Heart right ventricle (tissue), 16 donors: ENCODE data around the gene TAS2R5. TPM values are rescaled to one million over a fixed set of nuclear protein-coding genes. Genes with fewer than 3 reads are reported as not detected.

Source experiments
- ATAC-seq, 8 donors: fragments of 200-7000 bp; cut with Tn5 transposase; one replicate each; pipeline ENCODE4 v1.9.1; 2020; ENCODE audit warnings: mild to moderate bottlenecking in 8 of 8, moderate library complexity in 8 of 8, moderate number of reproducible peaks in 1 of 8
- DNase-seq, 2 donors: peaks; one replicate each; pipeline ENCODE4 v3.0.0-alpha.2; 2020
- H3K27ac ChIP-seq, 10 donors: fragments of 200-600 bp; sonication (generic) in 2 of 10; one replicate each; pipeline versions ENCODE4 v1.5.0 to v1.8.0; 2020 to 2022; ENCODE audit warnings: mild to moderate bottlenecking in 3 of 10
- H3K27me3 ChIP-seq, 7 donors: fragments of 200-600 bp; one replicate each; pipeline ENCODE4 v1.8.0; 2021 to 2022; ENCODE audit warnings: mild to moderate bottlenecking in 2 of 7
- H3K36me3 ChIP-seq, 9 donors: fragments of 200-600 bp; sonication (generic) in 1 of 9; one replicate each; pipeline versions ENCODE4 v1.5.0 to v1.8.0; 2020 to 2022; ENCODE audit warnings: mild to moderate bottlenecking in 2 of 9
- H3K4me1 ChIP-seq, 9 donors: fragments of 200-600 bp; sonication (generic) in 1 of 9; one replicate each; pipeline versions ENCODE4 v1.5.0 to v1.8.0; 2020 to 2022; ENCODE audit warnings: mild to moderate bottlenecking in 4 of 9
- H3K4me3 ChIP-seq, 10 donors: fragments of 200-600 bp; sonication (generic) in 2 of 10; one replicate each; pipeline versions ENCODE4 v1.5.0 to v1.8.0; 2020 to 2022; ENCODE audit warnings: mild to moderate bottlenecking in 7 of 10, moderate library complexity in 2 of 10
- H3K9me3 ChIP-seq, 11 donors: fragments of 200-600 bp in 10 of 11; sonication (generic) in 2 of 11; one replicate each; pipeline versions ENCODE4 v1.5.0 to v1.8.0; 2013 to 2022; ENCODE audit warnings: mild to moderate bottlenecking in 2 of 11, control low read depth in 1 of 11, moderate library complexity in 1 of 11
- WGBS, 2 donors: extraction: QIAGEN DNeasy Blood & Tissue Kit; methylation state at CpG; one replicate each; pipeline ENCODE4 v1.1.7; 2013; ENCODE audit warnings: inconsistent platforms in 1 of 2; 5-methylcytosine and 5-hydroxymethylcytosine counted together
- intact Hi-C, 10 donors: fragments of 100-400 bp; cut with DNase I; formaldehyde crosslinking; loops; one replicate each; pipeline versions ENCODE4 v1.11.1 to v1.14.2; 2022
- polyA plus RNA-seq, 2 donors: library from polyadenylated mRNA; stranded (reverse); fragments of 200-250 nt; gene quantifications; one replicate each; pipeline ENCODE4 v1.2.3, GENCODE V29; 2013
- total RNA-seq, 10 donors: library from RNA; stranded (reverse); fragmentation: NEBNext Ultra II Directional in 3 of 10; extraction: Animal tissue kit (Norgen Biotek cat#: 25700) in 3 of 10; gene quantifications; one replicate each; pipeline versions ENCODE4 v1.2.1 to v1.2.4, GENCODE V29; 2021 to 2023
- TF ChIP-seq, protein P1 (sequence below), 9 donors: fragments of 200-600 bp; sonication (generic) in 2 of 9; IDR thresholded peaks; one replicate each; pipeline versions ENCODE4 v1.5.0 to v1.8.0; 2021 to 2022; ENCODE audit warnings: antibody characterized with exemption in 9 of 9, mild to moderate bottlenecking in 5 of 9, moderate library complexity in 1 of 9
- donor health status: Arrhythmogenic right ventricular cardiomyopathy.
- donor health status: ischemic (EF 13 %, LVEDD 7.1; RV severe dilation, severe dysfunction).
- donor health status: healthy with polysubstance abuse.
- donor health status: DM: no; HTN: yes; CAD: no.
- donor health status: DM: no; HTN: no; CAD: no.
- donor health status: ischemic (EF 25% LVEDD 6.9; RV normal size, moderate dysfunction).
- donor health status: ischemic (EF 25% LVEDD 5.7; RV mildly dilated, moderate dysfunction).
- donor health status: healthy.
- donor health status: DM: yes; HTN: yes; CAD: no.
- donor health status: Ischemic cardiomyopathy.
- donor health status: ischemic (EF 35%, LVEDD 5.7; RV mildly dilated, moderate dysfunction).
- donor health status: nonischemic (EF 11% LVEDD 7.7; RV severe dilation, severe dysfunction).
- donor health status: DM: yes; HTN: yes; CAD: no.
- donor health status: PGD.
- donor health status: ischemic (EF 29% LVEDD 5.4; RV normal size, mild dysfunction).
- donor health status: nonischemic (EF 23%, LVEDD 6.1; RV moderate dilation, normal function).

The TAS2R5 gene
- total and polyA plus RNA-seq, 12 donors = 0.22 to 0.59 (median 0.31) TPM; not detected in 6

DNA sequence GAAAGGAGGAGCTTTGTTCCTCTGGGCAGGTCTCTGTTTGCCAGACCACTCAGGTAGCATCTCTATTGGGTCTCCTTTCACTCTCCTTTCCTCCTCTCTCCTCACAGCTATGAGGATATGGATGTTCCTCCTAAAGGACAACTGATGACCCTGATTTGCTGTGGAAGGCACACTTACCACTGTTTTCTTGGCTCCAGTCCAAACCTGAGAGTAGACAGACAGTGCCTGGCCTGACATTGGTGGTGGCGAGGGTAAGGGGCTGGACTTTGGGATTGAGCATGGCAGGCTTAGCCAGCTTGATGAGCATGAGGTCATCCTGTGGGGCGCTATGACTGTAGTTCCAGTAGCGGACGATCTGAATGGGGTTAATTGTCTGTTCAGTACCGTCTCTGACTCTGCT, 47.7 kb downstream of the TAS2R5 start:
- WGBS, 2 donors = 88 to 89% methylated on average over 5 of the region's 5 CpGs

GRCh38 chr7:141838581-141838980, 48.6 kb downstream of the TAS2R5 start:
- Histone ChIP-seq H3K4me1 (no peaks in the 10 kb centered on the region), H3K36me3 (no peaks in the 10 kb centered on the region), H3K27ac (no peak overlapping the region), H3K27me3 (no peaks in the 10 kb centered on the region), H3K9me3 (no peaks in the 10 kb centered on the region), H3K4me3 (no peak overlapping the region)
- intact Hi-C loops = no loop called here
- TF ChIP-seq, protein P1, sequence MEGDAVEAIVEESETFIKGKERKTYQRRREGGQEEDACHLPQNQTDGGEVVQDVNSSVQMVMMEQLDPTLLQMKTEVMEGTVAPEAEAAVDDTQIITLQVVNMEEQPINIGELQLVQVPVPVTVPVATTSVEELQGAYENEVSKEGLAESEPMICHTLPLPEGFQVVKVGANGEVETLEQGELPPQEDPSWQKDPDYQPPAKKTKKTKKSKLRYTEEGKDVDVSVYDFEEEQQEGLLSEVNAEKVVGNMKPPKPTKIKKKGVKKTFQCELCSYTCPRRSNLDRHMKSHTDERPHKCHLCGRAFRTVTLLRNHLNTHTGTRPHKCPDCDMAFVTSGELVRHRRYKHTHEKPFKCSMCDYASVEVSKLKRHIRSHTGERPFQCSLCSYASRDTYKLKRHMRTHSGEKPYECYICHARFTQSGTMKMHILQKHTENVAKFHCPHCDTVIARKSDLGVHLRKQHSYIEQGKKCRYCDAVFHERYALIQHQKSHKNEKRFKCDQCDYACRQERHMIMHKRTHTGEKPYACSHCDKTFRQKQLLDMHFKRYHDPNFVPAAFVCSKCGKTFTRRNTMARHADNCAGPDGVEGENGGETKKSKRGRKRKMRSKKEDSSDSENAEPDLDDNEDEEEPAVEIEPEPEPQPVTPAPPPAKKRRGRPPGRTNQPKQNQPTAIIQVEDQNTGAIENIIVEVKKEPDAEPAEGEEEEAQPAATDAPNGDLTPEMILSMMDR (IDR thresholded peaks at IDR 0.05) = no peak
- DNase-seq = no peak
- WGBS, 2 donors = 52 to 56% methylated on average over 1 of the region's 1 CpG
- no peak for ATAC-seq

More for the DNA sequence above, 47.7 kb downstream of the TAS2R5 start:
- intact Hi-C loops = no loop called here
- Histone ChIP-seq H3K4me1 (no peaks in the 10 kb centered on the region), H3K27ac (no peak overlapping the region), H3K27me3 (no peaks in the 10 kb centered on the region), H3K9me3 (no peaks in the 10 kb centered on the region), H3K4me3 (no peak overlapping the region), H3K36me3 (no peaks in the 10 kb centered on the region)
- ATAC-seq (no peak), DNase-seq (no peak)
- TF ChIP-seq, protein P1 (IDR thresholded peaks at IDR 0.05) = no peak

- no peak for ATAC-seq
Measured at GRCh38 chr7:141839256-141839655, 49.2 kb downstream of the TAS2R5 start.

GRCh38 chr7:141840708-141841107, 50.7 kb downstream of the TAS2R5 start:
- Histone ChIP-seq H3K27ac (no peak overlapping the region), H3K4me3 (no peak overlapping the region), H3K4me1 (no peaks in the 10 kb centered on the region), H3K36me3 (no peaks in the 10 kb centered on the region), H3K27me3 (no peaks in the 10 kb centered on the region), H3K9me3 (no peaks in the 10 kb centered on the region)
- intact Hi-C loops = no loop called here
- TF ChIP-seq, protein P1 (IDR thresholded peaks at IDR 0.05) = no peak
- 88 to 89% methylated on average over 5 of the region's 5 CpGs for WGBS, 2 donors
- no peak for DNase-seq
- no peak for ATAC-seq

More at GRCh38 chr7:141839256-141839655, 49.2 kb downstream of the TAS2R5 start:
- no peaks in the 10 kb centered on the region for H3K27me3 ChIP-seq
- intact Hi-C loops = no loop called here
- H3K9me3 ChIP-seq = no peaks in the 10 kb centered on the region
- H3K36me3 ChIP-seq = no peaks in the 10 kb centered on the region
- H3K27ac ChIP-seq = no peak overlapping the region
- H3K4me3 ChIP-seq = no peak overlapping the region
- TF ChIP-seq, protein P1 (IDR thresholded peaks at IDR 0.05) = no peak
- H3K4me1 ChIP-seq = no peaks in the 10 kb centered on the region
- no peak for DNase-seq
- 75 to 79% methylated on average over 4 of the region's 4 CpGs for WGBS, 2 donors

Other genes with a start within 250 kb of the TAS2R5 start
- 10 to 100 TPM; 27.1 to 45.1 (median 39.7) TPM for gene AGK, start 238.8 kb upstream of the TAS2R5 start, total RNA-seq
- 10 to 100 TPM; 17.7 to 22.0 TPM for gene AGK, start 238.8 kb upstream of the TAS2R5 start, polyA plus RNA-seq
- gene DENND11, start 88.1 kb upstream of the TAS2R5 start, total RNA-seq = 10 to 100 TPM in 4 of 10 donors, 1 to 10 TPM in 6; 6.7 to 11.5 (median 9.3) TPM
- gene DENND11, start 88.1 kb upstream of the TAS2R5 start, polyA plus RNA-seq = 1 to 10 TPM; 2.7 to 3.4 TPM
- gene WEE2, start 81.9 kb upstream of the TAS2R5 start, total RNA-seq = under 1 TPM in 1 of 10 donors, not detected in 9; 0.12 TPM
- not detected for gene WEE2, start 81.9 kb upstream of the TAS2R5 start, polyA plus RNA-seq
- gene SSBP1, start 51.9 kb upstream of the TAS2R5 start, total RNA-seq = 100 to 1,000 TPM in 9 of 10 donors, 10 to 100 TPM in 1; 97.4 to 122 (median 107) TPM
- gene SSBP1, start 51.9 kb upstream of the TAS2R5 start, polyA plus RNA-seq = 100 to 1,000 TPM; 175 to 256 TPM
- 1 to 10 TPM in 1 of 10 donors, under 1 TPM in 7, not detected in 2; 0.30 to 1.1 (median 0.46) TPM for gene TAS2R3, start 26.1 kb upstream of the TAS2R5 start, total RNA-seq
- not detected for gene TAS2R3, start 26.1 kb upstream of the TAS2R5 start, polyA plus RNA-seq
- under 1 TPM in 9 of 10 donors, not detected in 1; 0.10 to 0.28 (median 0.23) TPM for gene TAS2R4, start 13.5 kb upstream of the TAS2R5 start, total RNA-seq
- under 1 TPM; 0.03 to 0.59 TPM for gene TAS2R4, start 13.5 kb upstream of the TAS2R5 start, polyA plus RNA-seq
- gene PRSS37, start 51.3 kb downstream of the TAS2R5 start, total RNA-seq = not detected
- gene PRSS37, start 51.3 kb downstream of the TAS2R5 start, polyA plus RNA-seq = not detected
- gene OR9A4, start 126.2 kb downstream of the TAS2R5 start, total RNA-seq = not detected
- not detected for gene OR9A4, start 126.2 kb downstream of the TAS2R5 start, polyA plus RNA-seq
- 1 to 10 TPM in 1 of 10 donors, under 1 TPM in 9; 0.09 to 2.1 (median 0.37) TPM for gene CLEC5A, start 156.8 kb downstream of the TAS2R5 start, total RNA-seq
- under 1 TPM; 0.37 to 0.88 TPM for gene CLEC5A, start 156.8 kb downstream of the TAS2R5 start, polyA plus RNA-seq
- not detected for gene TAS2R38, start 183.6 kb downstream of the TAS2R5 start, total RNA-seq
- gene TAS2R38, start 183.6 kb downstream of the TAS2R5 start, polyA plus RNA-seq = not detected
- 1 to 10 TPM in 4 of 10 donors, under 1 TPM in 6; 0.21 to 3.1 (median 0.83) TPM for gene MGAM, start 205.7 kb downstream of the TAS2R5 start, total RNA-seq
- gene MGAM, start 205.7 kb downstream of the TAS2R5 start, polyA plus RNA-seq = under 1 TPM in 1 of 2 donors, not detected in 1; 0.07 TPM